H9 (cell line): ENCODE measurements around the gene PIEZO2. TPM values are rescaled to one million over a fixed set of nuclear protein-coding genes. Genes with fewer than 3 reads are reported as not detected.

ENCODE experiments used
- DNase-seq: peaks from one replicate; pipeline ENCODE4 v3.0.0-alpha.2; 2017
- H2AFZ ChIP-seq: one replicate; pipeline ENCODE4 v1.6.1; 2013; ENCODE audit warnings: mild to moderate bottlenecking, low read length, control low read depth, moderate library complexity
- H2AK5ac ChIP-seq: 2 replicates; pipeline ENCODE4 v1.6.1; 2013; ENCODE audit warnings: low read length, control low read depth, mixed read lengths; ENCODE audit not compliant: insufficient read length
- H2BK120ac ChIP-seq: one replicate; pipeline ENCODE4 v1.6.1; 2013; ENCODE audit warnings: low read depth, mild to moderate bottlenecking, low read length, control low read depth, inconsistent platforms; ENCODE audit not compliant: poor library complexity, severe bottlenecking
- H2BK12ac ChIP-seq: 2 replicates; pipeline ENCODE4 v1.6.1; 2013; ENCODE audit warnings: low read length, control low read depth, mixed read lengths, low read depth; ENCODE audit not compliant: insufficient read length
- H2BK15ac ChIP-seq: 2 replicates; pipeline ENCODE4 v1.6.1; 2013; ENCODE audit warnings: low read depth, low read length, control low read depth
- H2BK20ac ChIP-seq: one replicate; pipeline ENCODE4 v1.6.1; 2013; ENCODE audit warnings: low read depth, mild to moderate bottlenecking, low read length, control low read depth, inconsistent platforms; ENCODE audit not compliant: poor library complexity, severe bottlenecking
- H2BK5ac ChIP-seq: 2 replicates; pipeline ENCODE4 v1.6.1; 2013; ENCODE audit warnings: low read length, control low read depth, mixed read lengths; ENCODE audit not compliant: insufficient read length
- H3K14ac ChIP-seq: 2 replicates; pipeline ENCODE4 v1.6.1; 2013; ENCODE audit warnings: low read length, control low read depth; ENCODE audit not compliant: insufficient read depth
- H3K18ac ChIP-seq: 2 replicates; pipeline ENCODE4 v1.6.1; 2013; ENCODE audit warnings: low read depth, mild to moderate bottlenecking, mixed read lengths, low read length, control low read depth; ENCODE audit not compliant: insufficient read length
- H3K23ac ChIP-seq: 2 replicates; pipeline ENCODE4 v1.6.1; 2013; ENCODE audit warnings: low read length, control low read depth, mixed read lengths, low read depth; ENCODE audit not compliant: insufficient read length
- H3K23me2 ChIP-seq: 2 replicates; pipeline ENCODE4 v1.6.1; 2013; ENCODE audit warnings: low read depth, mild to moderate bottlenecking, mixed read lengths, low read length, control low read depth; ENCODE audit not compliant: insufficient read length, poor library complexity, severe bottlenecking
- H3K27ac ChIP-seq: 2 replicates; pipeline ENCODE4 v1.5.1; 2013; ENCODE audit warnings: low read length, control low read depth, mixed read lengths, low read depth; ENCODE audit not compliant: insufficient read length
- H3K27me3 ChIP-seq: 2 replicates; pipeline ENCODE4 v1.6.1; 2013; ENCODE audit warnings: low read length, control low read depth, inconsistent platforms; ENCODE audit not compliant: insufficient read depth
- H3K4ac ChIP-seq: 2 replicates; pipeline ENCODE4 v1.6.1; 2013; ENCODE audit warnings: low read depth, mild to moderate bottlenecking, control low read depth, inconsistent platforms, low read length, moderate library complexity
- H3K4me1 ChIP-seq: 2 replicates; pipeline ENCODE4 v1.6.1; 2013; ENCODE audit warnings: low read length, control low read depth, inconsistent platforms; ENCODE audit not compliant: insufficient read depth
- H3K4me2 ChIP-seq: 2 replicates; pipeline ENCODE4 v1.6.1; 2013; ENCODE audit warnings: low read length, control low read depth, mixed read lengths; ENCODE audit not compliant: insufficient read length, insufficient read depth
- H3K56ac ChIP-seq: 2 replicates; pipeline ENCODE4 v1.6.1; 2013; ENCODE audit warnings: low read depth, mild to moderate bottlenecking, mixed read lengths, low read length, control low read depth; ENCODE audit not compliant: insufficient read length
- H3K79me1 ChIP-seq: 2 replicates; pipeline ENCODE4 v1.6.1; 2013; ENCODE audit warnings: low read depth, mild to moderate bottlenecking, moderate library complexity, low read length, control low read depth, inconsistent platforms; ENCODE audit not compliant: insufficient read depth, poor library complexity, severe bottlenecking
- H3K79me2 ChIP-seq: 2 replicates; pipeline ENCODE4 v1.6.1; 2013; ENCODE audit warnings: low read length, control low read depth, inconsistent platforms; ENCODE audit not compliant: insufficient read depth
- H3K9ac ChIP-seq: 2 replicates; pipeline ENCODE4 v1.6.1; 2013; ENCODE audit warnings: low read length, control low read depth, mixed read lengths; ENCODE audit not compliant: insufficient read length; ENCODE audit errors: extremely low read depth
- H3K9me3 ChIP-seq: one replicate; pipeline ENCODE4 v1.6.1; 2013; ENCODE audit warnings: low read depth, low read length, inconsistent platforms; ENCODE audit not compliant: control insufficient read depth
- H3T11ph ChIP-seq: one replicate; pipeline ENCODE4 v1.6.1; 2013; ENCODE audit warnings: mild to moderate bottlenecking, low read length, control low read depth, inconsistent platforms
- H4K20me1 ChIP-seq: one replicate; pipeline ENCODE4 v1.6.1; 2013; ENCODE audit not compliant: control insufficient read depth, insufficient read length, insufficient read depth
- H4K5ac ChIP-seq: 2 replicates; pipeline ENCODE4 v1.6.1; 2013; ENCODE audit warnings: low read depth, mild to moderate bottlenecking, mixed read lengths, low read length, control low read depth; ENCODE audit not compliant: insufficient read length
- H4K8ac ChIP-seq: replicated peaks from 2 replicates; pipeline ENCODE4 v1.6.1; 2013; ENCODE audit warnings: low read length, control low read depth, mixed read lengths, low read depth; ENCODE audit not compliant: insufficient read length
- H4K91ac ChIP-seq: 2 replicates; pipeline ENCODE4 v1.6.1; 2013; ENCODE audit warnings: low read depth, mild to moderate bottlenecking, moderate library complexity, mixed read lengths, low read length, control low read depth; ENCODE audit not compliant: insufficient read length
- H3K27ac Mint-ChIP-seq, 3 experiments: 2 replicates in 2 of 3; 3 replicates in 1 of 3; pipeline ENCODE4 v1.8.0; 2020 to 2021; ENCODE audit warnings: mixed read lengths in 3 of 3, mild to moderate bottlenecking in 1 of 3, moderate library complexity in 1 of 3
- H3K27me3 Mint-ChIP-seq: 2 replicates; pipeline ENCODE4 v1.8.0; 2021; ENCODE audit warnings: low read depth, mild to moderate bottlenecking, moderate library complexity, mixed read lengths
- H3K36me3 Mint-ChIP-seq, 3 experiments: 2 replicates in 2 of 3; 3 replicates in 1 of 3; pipeline ENCODE4 v1.8.0; 2020 to 2021; ENCODE audit warnings: low read depth in 3 of 3, mixed read lengths in 3 of 3; ENCODE audit not compliant: insufficient read depth in 1 of 3
- H3K4me1 Mint-ChIP-seq, 2 experiments: 2 replicates each; pipeline ENCODE4 v1.8.0; 2020; ENCODE audit warnings: mixed read lengths in 2 of 2
- H3K4me3 Mint-ChIP-seq, 2 experiments: 2 replicates in 1 of 2; 3 replicates in 1 of 2; pipeline ENCODE4 v1.8.0; 2020 to 2021; ENCODE audit warnings: mild to moderate bottlenecking in 2 of 2, mixed read lengths in 2 of 2, moderate library complexity in 1 of 2
- H3K9me3 Mint-ChIP-seq, 2 experiments: 2 replicates in 1 of 2; 3 replicates in 1 of 2; pipeline ENCODE4 v1.8.0; 2020; ENCODE audit warnings: mild to moderate bottlenecking in 2 of 2, mixed read lengths in 2 of 2, moderate library complexity in 1 of 2
- WGBS: extraction: QIAGEN DNeasy Blood & Tissue Kit; methylation state at CpG from one replicate; pipeline ENCODE4 v1.1.7; 2013; ENCODE audit warnings: missing lambda C conversion rate, low lambda C conversion rate, mixed read lengths; ENCODE audit not compliant: insufficient read length; ENCODE audit errors: extremely low coverage; 5-methylcytosine and 5-hydroxymethylcytosine counted together
- total RNA-seq: library from RNA; stranded (reverse); gene quantifications from 2 replicates; pipeline ENCODE4 v1.2.1, GENCODE V29; 2021
- TF ChIP-seq, protein P1 (sequence below): fragments of 200-600 bp; sonication (generic); conservative IDR thresholded peaks from 3 replicates; pipeline ENCODE4 v1.8.0; 2021; ENCODE audit warnings: antibody characterized with exemption, mild to moderate bottlenecking

Gene PIEZO2
- total RNA-seq, 1 experiment from 2014 or later: 3.9 TPM

DNA sequence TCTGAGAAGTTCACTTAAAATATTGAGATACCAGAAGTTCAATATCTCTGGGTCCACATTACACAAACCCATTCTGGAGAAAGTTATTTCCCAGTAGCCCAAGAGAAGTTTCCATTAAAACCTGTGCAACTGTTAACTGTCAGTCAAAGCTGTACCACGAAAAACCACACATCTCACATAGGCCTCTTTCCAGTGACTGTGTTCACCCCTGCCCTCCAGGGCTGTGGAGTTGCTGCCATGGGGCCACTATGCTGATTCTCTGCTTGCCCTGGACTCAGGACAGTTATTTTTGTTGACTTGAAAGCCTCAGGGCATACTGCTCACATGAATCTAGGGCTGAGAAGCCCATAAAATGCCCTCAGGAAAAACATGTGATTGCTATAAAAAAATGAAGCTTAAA lies 153.8 kb downstream of the PIEZO2 start:
- H3K23ac ChIP-seq: no peak overlapping the region
- H2BK5ac ChIP-seq: no peak overlapping the region
- H3K56ac ChIP-seq: no peak overlapping the region
- peaks cover under 1% of the 10 kb centered on the region; the same call in 1 of the 2 replicates for H3K27me3 Mint-ChIP-seq
- no peak overlapping the region for H4K5ac ChIP-seq
- no peak for DNase-seq
- no peaks in the 10 kb centered on the region for H3K79me2 ChIP-seq
- H3T11ph ChIP-seq: no peak overlapping the region
- no peaks in the 10 kb centered on the region for H3K23me2 ChIP-seq
- H3K9me3 Mint-ChIP-seq: peaks cover 27 to 33% of the 10 kb centered on the region in 2 experiments
- TF ChIP-seq, protein P1, sequence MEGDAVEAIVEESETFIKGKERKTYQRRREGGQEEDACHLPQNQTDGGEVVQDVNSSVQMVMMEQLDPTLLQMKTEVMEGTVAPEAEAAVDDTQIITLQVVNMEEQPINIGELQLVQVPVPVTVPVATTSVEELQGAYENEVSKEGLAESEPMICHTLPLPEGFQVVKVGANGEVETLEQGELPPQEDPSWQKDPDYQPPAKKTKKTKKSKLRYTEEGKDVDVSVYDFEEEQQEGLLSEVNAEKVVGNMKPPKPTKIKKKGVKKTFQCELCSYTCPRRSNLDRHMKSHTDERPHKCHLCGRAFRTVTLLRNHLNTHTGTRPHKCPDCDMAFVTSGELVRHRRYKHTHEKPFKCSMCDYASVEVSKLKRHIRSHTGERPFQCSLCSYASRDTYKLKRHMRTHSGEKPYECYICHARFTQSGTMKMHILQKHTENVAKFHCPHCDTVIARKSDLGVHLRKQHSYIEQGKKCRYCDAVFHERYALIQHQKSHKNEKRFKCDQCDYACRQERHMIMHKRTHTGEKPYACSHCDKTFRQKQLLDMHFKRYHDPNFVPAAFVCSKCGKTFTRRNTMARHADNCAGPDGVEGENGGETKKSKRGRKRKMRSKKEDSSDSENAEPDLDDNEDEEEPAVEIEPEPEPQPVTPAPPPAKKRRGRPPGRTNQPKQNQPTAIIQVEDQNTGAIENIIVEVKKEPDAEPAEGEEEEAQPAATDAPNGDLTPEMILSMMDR: no peak
- no peak overlapping the region for H4K8ac ChIP-seq
- H2BK20ac ChIP-seq: no peak overlapping the region
- H3K9me3 ChIP-seq: no peaks in the 10 kb centered on the region
- H3K4me1 ChIP-seq: no peaks in the 10 kb centered on the region
- H3K9ac ChIP-seq: no peak overlapping the region
- no peak overlapping the region for H3K18ac ChIP-seq
- WGBS: no CpG with 5 or more reads among the region's 1 CpG
- H3K79me1 ChIP-seq: no peaks in the 10 kb centered on the region
- no peak overlapping the region for H3K27ac Mint-ChIP-seq
- no peak overlapping the region for H2BK15ac ChIP-seq
- no peak overlapping the region for H2AK5ac ChIP-seq
- no peak overlapping the region for H3K4ac ChIP-seq
- no peaks in the 10 kb centered on the region for H4K20me1 ChIP-seq
- no peak overlapping the region for H2AFZ ChIP-seq
- H3K27me3 ChIP-seq: no peaks in the 10 kb centered on the region
- no peaks in the 10 kb centered on the region for H3K4me1 Mint-ChIP-seq
- H3K36me3 Mint-ChIP-seq: peaks cover 13 to 28% (median 23%) of the 10 kb centered on the region in 3 experiments
- no peak overlapping the region for H2BK12ac ChIP-seq
- no peak overlapping the region for H4K91ac ChIP-seq
- H3K4me2 ChIP-seq: no peak overlapping the region
- no peak overlapping the region for H3K4me3 Mint-ChIP-seq
- no peak overlapping the region for H2BK120ac ChIP-seq
- H3K14ac ChIP-seq: no peak overlapping the region
- H3K27ac ChIP-seq: no peak overlapping the region
